ENCODE measurements around the gene KRTAP2-2.
"Not testable (repeated sequence)": the region's sequence is repeated elsewhere in the genome, so short reads cannot be mapped to it uniquely, and the experiment has no call there.

The KRTAP2-2 gene, protein sequence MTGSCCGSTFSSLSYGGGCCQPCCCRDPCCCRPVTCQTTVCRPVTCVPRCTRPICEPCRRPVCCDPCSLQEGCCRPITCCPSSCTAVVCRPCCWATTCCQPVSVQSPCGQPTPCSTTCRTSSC

DNA sequence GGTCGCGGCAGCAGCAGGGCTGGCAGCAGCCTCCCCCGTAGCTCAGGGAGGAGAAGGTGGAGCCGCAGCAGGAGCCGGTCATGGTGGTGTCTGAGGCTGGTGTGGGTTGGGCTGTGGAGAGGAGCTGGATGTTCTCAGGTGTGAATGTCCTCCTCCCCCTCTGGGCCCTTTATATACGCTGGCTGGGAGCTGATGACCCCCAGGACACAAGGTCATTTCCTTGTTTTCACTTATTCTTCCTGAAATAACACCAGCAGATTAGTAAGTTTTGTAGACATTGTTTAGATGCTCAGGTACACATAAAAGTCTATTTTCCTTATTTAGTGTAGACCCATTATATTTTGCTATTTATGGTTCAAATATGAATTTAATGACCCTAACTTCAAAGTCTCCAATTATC is at the start of gene KRTAP2-2:
KRTAP2-2 (minus strand) TSS at position 101 of the 400 bp plus-strand sequence; CDS start at position 82, 19 bp downstream.
- DNase-seq (ENCODE audit: low read depth, low spot score) = not testable (repeated sequence)

DNA sequence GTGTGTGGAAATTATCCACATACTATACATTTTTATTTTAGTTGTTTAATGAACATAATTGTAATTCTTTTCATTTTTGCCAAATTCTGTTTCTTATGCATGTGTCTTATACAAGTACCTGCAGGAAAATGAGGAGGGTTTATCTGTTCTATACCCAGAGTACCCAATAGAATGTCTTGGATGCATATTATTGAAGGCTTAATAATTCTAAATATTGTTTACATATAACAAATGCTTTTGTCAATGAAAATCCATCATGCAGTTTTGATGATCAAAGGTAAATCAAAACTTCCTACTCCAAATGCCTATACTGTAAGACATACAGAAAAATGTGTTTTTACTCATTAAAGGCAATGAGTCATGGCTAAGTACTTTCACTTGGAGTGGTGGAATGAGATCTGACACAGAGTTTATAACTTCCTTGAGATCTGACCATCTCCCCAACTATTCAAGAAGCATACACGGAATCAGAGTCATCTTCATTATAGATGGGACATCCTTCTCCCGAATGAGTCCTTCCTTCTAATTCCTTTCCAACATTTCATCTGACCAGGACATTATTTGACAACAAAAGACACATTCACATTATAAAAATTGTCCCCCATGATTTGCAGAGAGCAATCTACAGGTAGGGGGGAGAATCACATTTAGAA is 49.5 kb upstream of the KRTAP2-2 start:
- DNase-seq (ENCODE audit: low read depth, low spot score) = not testable (repeated sequence)

DNA sequence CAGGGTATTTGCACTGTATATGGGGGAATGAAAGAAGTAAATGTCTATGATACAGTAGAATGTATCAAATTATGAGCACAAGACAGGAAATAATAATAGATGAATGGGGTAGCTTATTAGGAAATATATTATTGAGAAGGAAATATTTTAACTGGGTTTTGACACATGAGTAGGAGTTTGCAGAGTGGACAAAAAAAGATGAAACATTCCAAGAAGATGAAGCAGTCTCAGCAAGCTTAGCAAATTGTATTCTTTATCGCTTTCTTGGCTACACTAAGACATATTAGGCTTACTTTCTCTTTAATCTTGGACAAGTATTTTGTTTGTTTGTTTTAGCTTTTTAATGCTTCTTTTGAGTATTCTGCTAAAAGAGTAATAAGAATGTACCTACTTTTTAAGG is 48.9 kb upstream of the KRTAP2-2 start:
- no peak for DNase-seq (ENCODE audit: low read depth, low spot score)

DNA sequence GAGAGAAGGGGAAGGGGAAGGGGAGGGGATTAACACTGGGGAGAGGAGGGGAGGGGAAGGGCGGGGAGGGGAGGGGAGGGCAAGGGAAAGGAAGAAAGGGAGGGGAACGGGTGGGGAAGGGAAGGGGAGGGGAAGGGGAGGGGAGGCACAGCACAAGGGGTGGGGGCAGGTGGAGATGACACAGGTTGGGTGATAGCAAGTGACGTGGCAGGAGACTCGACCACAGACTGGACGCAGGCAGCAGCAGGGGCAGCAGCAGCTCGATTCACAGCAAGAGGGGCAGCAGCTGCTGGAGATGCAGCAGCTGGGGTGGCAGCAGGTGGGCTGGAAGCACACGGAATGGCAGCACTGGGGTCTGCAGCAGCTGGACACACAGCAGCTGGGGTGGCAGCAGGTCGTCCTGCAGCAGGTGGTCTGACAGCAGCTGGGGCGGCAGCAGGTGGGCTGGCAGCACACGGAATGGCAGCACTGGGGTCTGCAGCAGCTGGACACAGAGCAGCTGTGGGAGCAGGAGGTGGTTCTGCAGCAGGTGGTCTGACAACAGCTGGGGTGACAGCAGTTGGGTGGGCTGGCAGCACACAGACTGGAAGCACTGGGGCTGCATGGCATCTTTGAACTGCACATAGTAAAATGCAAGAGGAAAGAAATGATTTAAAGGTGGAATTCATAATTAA is 46.7 kb upstream of the KRTAP2-2 start, which contains the start of gene KRTAP4-16:
KRTAP4-16 (minus strand) TSS at position 624 of the 674 bp plus-strand sequence; CDS start at position 624, 0 bp downstream.
- DNase-seq (ENCODE audit: low read depth, low spot score) = no peak

DNA sequence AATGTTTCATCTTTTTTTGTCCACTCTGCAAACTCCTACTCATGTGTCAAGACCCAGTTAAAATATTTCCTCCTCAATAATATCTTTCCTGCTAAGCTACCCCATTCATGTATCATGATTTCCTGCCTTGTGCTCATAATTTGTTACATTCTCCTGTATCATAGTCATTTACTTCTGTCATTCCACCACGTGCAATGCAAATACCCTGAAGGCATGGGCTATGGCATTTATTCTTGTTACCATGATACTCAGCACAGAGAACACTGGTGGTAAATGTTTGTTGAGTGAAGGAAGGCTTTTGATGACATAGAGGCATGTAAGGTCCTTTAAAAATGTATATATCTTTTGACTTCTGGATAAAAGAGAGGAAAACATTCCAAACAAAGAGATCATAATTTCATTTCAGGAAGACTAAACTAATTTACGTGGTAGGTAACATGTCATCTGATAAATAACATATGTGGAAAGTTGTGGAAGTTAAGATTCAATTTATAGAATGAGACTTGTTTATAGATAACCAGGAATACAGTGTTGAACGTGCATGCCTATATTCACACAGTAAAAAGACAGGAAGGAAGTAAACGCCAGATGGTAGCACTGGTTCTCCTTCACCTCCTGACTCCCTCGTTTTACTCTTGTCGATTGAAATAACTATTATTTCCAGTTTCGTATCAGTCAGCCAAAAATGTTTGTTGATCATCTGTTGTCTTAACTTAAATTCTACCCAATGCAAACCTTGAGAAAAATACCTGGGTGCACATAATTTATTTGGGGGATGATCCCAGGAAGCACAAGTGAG is 44.9 kb upstream of the KRTAP2-2 start:
- not testable (repeated sequence) for DNase-seq (ENCODE audit: low read depth, low spot score)

DNA sequence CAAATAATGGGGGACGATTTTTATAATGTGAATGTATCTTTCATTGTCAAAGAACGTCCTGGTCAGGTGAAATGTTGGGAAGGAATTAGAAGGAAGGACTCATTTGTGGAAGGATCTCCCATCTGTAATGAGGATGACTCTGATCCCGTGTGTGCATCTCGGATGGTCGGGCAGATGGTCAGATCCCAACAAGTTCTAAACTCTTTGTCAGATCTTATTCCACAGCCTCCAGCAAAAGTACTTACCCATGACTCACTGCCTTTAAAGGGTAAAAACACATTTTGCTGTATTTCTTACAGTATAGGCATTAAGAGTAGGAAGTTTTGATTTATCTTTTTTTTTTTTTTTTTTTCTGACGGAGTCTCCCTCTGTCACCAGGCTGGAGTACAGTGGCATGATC is 43.5 kb upstream of the KRTAP2-2 start:
- no peak for DNase-seq (ENCODE audit: low read depth, low spot score)

DNA sequence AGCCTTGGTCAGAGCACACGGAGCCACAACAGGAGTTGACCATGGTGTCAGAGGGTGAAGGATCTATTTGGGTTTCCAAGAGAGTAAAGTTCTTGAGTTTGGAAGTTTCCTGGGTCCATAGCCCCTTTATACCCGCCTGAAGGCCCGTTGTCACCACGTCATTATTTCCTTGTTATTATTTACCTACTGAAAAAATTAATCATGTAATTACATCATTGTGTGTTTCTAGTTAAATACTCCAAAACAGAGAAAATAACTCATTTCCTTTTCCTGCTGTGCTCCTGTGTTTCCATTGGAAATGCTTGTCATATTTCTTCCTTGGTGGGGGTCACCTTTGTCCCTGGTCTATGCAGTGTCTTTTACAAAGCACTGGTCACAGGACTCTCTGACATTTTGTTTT is 43.0 kb upstream of the KRTAP2-2 start, which contains the start of gene KRTAP4-8:
KRTAP4-8 (minus strand) TSS at position 101 of the 400 bp plus-strand sequence; CDS start at position 43, 58 bp downstream.
- no peak for DNase-seq (ENCODE audit: low read depth, low spot score)

DNA sequence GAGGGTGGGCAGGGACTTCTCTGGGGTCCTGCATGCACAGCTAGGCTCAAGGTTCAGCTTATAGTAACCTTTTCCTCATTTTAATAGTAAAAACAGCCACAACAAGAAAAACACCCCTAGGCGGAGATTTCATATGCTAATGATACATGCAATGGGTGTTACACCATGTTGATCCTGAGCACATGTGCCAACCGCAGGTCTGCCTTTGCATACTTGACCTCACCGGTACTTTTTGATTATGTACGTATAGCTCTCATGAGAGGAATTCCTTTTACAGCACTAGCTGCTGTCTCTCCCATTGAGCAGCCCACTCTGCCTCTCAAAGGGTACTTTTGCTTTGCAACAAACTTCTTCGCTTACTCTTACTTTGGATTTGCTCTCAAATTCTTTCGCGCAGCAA is 41.0 kb upstream of the KRTAP2-2 start:
- no peak for DNase-seq (ENCODE audit: low read depth, low spot score)

DNA sequence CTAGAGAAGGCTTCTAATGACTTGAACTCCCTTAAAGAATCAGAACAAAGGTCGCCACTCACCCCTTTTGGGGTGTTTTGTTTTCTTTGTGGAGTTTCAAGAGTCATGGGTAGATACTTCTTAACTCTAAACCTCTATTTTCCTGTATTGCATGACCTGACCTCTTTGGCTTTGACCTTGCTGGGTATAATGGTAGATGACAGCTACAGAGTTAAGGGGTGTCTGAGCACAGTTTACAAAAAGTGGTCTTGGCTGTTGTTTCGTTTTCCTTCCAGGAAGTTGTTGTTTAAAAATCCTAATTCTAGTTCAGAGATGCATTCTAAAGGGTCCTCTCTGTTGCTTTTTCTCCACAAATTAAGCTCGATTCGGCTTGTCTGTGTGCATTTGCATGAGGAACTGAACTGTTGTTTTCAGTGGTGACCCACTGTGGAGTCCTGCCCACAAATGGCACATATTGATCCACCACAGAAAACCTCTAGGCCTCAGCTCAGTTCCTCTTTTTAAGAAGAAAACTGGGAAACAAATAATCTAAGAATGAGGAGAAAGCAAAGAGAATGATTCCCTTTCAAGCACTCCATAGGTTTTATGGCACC is 33.8 kb upstream of the KRTAP2-2 start:
- DNase-seq (ENCODE audit: low read depth, low spot score) = not testable (repeated sequence)

DNA sequence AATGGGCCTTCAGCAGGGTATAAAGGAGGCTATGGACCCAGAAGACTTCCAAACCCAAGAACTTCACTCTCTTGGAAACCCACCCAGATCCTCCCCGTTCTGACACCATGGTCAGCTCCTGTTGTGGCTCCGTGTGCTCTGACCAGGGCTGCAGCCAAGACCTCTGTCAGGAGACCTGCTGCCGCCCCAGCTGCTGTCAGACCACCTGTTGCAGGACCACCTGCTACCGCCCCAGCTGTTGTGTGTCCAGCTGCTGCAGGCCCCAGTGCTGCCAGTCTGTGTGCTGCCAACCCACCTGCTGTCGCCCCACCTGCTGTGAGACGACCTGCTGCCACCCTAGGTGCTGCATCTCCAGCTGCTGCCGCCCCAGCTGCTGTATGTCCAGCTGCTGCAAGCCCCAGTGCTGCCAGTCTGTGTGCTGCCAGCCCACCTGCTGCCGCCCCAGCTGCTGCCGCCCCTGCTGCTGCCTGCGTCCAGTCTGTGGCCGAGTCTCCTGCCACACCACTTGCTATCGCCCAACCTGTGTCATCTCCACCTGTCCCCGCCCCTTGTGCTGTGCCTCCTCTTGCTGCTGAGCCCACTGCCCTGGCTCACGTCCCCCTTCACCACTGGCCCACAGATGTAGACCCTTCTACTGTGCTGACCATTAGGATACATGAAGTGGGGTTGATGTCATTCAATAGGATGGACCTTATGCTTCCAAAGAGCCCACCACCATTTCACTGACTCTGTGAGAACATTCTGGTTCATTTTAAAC is 29.2 kb upstream of the KRTAP2-2 start, which contains the start of gene KRTAP4-7:
KRTAP4-7 (plus strand) TSS at position 51 of the 757 bp plus-strand sequence; CDS start at position 108, 57 bp downstream.
- not testable (repeated sequence) for DNase-seq (ENCODE audit: low read depth, low spot score)

DNA sequence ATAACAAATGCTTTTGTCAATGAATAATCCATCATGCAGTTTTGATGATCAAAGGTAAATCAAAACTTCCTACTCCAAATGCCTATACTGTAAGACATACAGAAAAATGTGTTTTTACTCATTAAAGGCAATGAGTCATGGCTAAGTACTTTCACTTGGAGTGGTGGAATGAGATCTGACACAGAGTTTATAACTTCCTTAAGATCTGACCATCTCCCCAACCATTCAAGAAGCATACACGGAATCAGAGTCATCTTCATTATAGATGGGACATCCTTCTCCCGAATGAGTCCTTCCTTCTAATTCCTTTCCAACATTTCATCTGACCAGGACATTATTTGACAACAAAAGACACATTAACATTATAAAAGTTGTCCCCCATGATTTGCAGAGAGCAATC is 28.4 kb upstream of the KRTAP2-2 start:
- not testable (repeated sequence) for DNase-seq (ENCODE audit: low read depth, low spot score)

DNA sequence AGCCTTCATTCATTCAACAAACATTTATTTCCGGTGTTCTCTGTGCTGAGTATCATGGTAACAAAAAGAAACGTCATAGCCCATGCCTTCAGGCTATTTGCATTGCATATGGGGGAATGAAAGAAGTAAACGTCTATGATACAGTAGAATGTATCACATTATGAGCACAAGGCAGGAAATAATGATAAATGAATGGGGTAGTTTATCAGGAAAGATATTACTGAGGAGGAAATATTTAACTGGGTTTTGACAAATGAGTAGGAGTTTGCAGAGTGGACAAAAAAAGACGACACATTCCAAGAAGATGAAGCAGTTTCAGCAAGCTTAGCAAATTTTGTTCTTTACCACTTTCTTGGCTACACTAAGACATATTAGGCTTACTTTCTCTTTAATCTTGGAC is 27.6 kb upstream of the KRTAP2-2 start:
- DNase-seq (ENCODE audit: low read depth, low spot score) = no peak

DNA sequence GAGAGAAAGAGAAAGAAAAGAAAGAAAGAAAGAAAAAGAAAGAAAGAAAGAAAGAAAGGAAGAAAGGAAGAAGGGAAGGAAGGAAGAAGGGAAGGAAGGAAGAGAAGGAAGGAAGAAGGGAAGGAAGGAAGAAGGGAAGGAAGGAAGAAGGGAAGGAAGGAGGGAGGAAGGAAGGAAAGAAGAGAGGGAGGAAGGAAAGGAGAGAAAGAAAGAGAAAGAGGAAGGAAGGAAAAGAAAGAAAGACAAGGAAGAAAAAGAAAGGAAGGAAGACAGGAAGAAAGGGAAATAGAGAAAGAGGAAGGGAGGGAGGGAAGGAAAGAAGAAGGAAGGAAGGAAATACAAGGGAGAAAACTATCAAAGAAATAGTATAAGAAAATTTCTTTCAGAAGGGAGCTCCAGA is 21.8 kb upstream of the KRTAP2-2 start:
- DNase-seq (ENCODE audit: low read depth, low spot score) = no peak

DNA sequence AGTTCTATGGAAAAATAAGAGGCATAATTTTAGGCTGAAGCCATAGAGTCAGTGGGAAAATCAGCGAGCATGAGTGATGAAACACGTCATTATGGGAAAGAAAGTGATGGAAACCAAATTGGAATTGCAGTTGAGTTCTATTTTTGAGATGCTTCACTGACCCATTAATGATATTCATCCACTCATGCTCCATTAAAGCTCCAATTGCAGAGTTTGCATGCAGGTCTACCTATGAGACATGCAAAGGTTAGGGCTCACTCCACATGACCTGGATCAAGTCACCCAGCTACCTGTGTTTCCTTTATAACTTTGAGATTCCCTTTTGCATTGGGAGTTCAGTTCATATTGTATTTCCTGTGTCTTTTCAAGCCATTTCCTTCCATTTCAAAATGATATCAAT is 18.6 kb upstream of the KRTAP2-2 start:
- no peak for DNase-seq (ENCODE audit: low read depth, low spot score)

DNA sequence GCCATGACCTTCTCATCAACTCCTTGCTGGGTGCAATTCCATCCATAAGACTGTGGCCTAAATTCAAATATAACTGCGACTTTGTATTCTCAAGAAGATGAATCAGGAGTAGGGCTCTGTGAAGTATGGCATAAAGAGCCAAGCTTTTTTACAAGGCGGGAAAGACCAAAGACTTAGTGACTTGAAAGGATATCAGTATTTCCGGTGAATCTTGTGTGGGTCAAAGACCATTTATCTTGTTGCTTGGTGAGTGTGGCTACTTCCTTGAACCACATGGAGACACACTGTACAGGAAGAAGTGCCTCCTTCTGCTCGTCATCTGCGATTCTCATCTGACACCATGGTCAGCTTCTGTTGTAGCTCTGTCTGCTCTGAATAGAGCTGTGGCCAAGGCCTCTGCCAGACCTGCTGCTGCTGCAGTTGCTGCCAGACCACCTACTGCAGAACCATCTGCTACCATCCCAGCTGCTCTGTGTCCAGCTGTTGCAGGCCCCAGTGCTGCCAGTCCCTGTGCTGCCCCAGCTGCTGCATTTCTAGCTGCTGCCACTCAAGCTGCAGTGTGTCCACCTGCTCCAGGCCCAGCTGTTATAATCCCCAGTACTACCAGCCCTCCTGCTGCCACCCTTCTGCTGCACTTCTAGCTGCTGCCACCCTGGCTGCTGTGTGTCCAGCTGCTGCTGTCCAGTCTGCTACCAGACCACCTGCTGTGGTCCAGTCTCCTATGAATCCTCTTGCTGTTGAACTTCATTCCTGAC is 16.8 kb upstream of the KRTAP2-2 start:
- DNase-seq (ENCODE audit: low read depth, low spot score) = no peak

DNA sequence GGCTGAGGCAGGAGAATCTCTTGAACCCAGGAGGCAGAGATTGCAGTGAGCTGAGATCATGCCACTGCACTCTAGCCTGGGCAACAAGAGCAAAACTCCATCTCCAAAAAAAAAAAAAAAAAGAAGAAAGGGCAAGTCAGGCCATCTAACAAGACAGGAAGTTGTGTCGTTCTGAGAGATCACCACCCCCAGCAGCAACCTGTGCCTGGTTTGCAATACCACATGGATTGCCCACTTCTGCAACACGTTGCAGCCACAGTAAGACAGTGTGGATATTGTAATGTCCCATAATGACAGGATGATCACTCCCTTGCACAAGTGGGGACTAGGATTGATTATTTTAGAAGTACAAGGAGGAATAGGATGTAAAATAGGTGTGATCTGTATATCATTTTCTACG is 14.0 kb upstream of the KRTAP2-2 start:
- DNase-seq (ENCODE audit: low read depth, low spot score) = no peak

DNA sequence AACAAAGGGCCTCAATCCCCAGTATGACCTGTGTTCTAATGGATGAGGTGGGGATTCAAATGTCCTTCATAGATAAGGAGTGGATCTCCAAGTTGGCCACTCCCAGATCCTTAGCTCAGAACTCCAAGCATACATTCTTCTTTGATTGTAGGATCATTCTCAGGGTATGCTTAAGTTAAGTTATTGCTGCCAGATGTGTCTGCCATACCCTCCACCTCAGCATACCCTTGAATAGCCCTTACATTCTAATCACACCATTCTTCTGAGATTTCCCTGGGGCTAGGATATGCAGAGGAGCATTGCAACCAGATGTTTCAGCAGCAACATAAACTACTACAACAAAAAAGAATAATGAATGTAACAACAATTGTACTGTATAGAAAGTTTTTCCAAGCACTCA is 12.3 kb upstream of the KRTAP2-2 start:
- DNase-seq (ENCODE audit: low read depth, low spot score) = no peak

DNA sequence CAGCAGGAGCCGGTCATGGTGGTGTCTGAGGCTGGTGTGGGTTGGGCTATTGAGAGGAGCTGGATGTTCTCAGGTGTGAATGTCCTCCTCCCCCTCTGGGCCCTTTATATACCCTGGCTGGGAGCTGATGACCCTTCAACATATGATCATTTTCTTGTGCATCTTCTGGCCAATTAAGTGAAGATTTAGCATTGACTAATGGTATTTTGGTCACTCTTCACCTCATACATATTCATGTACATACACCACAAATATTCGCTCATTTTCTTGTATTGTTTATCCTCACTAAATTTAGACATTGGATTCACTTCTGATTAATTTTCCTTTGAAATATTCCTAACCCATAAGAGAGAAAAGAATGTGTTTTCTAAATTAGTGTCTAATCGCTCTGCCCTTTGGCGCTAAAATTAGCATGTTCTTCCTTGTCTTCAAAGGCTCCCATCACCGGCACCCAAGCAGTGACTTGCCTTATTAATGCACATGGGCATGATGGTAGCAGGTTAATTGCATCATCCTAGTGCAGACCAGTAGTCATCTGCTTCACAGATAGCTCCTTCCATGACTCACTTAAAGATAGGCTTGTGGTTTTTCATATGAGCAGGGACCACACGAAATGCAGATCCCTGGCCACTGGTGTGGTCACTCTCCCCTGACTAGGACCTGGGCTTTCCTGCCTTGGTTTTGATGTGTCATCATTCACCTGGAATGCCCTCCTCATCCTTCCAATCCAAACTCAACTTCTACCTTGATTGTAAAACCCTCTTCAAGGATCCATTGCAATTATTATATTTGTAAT is 11.0 kb upstream of the KRTAP2-2 start, which contains the start of gene KRTAP2-4:
KRTAP2-4 (minus strand) TSS at position 51 of the 796 bp plus-strand sequence; CDS start at position 17, 34 bp downstream.
- DNase-seq (ENCODE audit: low read depth, low spot score) = no peak
